SW480 (cell line): Measurements from ENCODE around the gene OPRM1.

Experiments used
- DNase-seq: peaks from one replicate; pipeline ENCODE4 v3.0.0-alpha.2; 2016; ENCODE audit warnings: low spot score

Gene OPRM1

GRCh38 chr6:154284313-154284853 lies 245.3 kb downstream of the OPRM1 start:
- no peak for DNase-seq

GRCh38 chr6:154285826-154286225 lies 246.8 kb downstream of the OPRM1 start:
- DNase-seq, result no peak

DNA sequence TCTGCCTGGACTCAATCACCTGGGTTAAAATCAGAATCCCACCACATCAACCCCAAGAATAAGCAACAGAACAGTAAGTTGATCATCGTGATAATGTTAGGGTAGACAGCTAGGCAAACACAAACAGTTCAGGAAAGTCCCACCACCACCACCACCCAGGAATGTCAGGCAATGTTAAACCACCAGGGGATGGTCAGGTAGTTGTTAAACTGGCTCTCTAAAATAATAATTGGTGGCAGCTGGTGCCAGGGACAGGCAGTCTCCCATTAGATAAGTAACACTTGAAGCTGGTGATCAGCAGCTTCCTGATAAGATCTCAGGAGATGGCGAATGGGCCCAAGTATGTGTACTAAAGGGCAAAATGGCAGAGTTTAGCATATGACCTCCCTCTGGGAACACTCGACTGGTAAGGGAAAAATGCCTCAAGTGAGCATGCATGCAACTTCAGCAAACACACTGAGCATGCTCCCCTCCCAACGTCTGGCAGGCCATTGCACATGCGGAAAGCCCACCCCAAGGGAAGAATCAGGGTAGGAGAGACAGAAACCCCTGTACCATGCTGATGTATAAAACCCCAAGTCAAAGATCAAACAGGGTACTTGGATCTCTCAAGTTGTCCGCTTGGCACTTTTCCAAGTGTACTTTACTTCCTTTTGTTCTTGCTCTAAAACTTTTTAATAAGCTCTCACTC lies 250.9 kb downstream of the OPRM1 start:
- no peak for DNase-seq

- DNase-seq, result no peak
Observed at GRCh38 chr6:154292066-154292465, 253.0 kb downstream of the OPRM1 start.

DNA sequence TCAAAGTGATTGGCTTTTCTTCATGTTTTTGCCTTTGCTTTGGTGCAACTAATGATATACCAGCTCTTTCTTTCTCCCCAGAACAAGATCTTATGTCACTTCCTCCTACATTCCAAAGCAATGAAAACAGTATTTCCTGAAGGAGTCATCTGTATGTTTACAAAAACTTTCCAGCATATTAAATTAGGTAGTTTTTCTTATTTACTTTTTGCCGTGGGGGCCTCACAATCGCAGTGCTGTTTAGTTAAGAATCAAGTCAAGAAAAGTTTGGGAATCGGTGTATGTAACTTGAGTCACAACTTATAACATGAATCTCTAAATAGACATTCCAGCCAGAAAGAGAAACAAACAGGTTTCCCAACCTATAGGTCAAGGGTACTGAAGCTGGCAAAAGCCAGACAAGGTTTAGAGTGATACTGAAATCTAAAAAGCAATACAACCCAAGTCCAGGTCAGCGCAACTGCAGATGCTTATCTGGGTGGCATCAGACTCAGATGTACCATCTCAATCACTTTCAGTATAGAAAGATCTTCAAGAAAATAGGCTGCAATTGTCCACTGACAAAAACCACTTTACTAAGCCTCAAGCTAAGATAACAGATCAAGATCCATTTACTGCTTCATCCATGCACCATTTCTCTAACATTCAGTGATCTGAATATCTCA lies 253.9 kb downstream of the OPRM1 start:
- no peak for DNase-seq

- no peak for DNase-seq
Observed at GRCh38 chr6:154295733-154296132, 256.7 kb downstream of the OPRM1 start.
